Sigmoid colon (tissue), 4 donors: Measurements from ENCODE around the gene ESRRA.

Experiments used
- EP300 ChIP-seq, 4 donors: sonication (generic); formaldehyde crosslinking; IDR thresholded peaks; one replicate each; pipeline ENCODE4 v1.6.1; 2017; ENCODE audit warnings: antibody characterized with exemption in 4 of 4
- POLR2A ChIP-seq, 2 donors: fragments of 450-650 bp; IDR thresholded peaks; one replicate each; pipeline ENCODE4 v1.6.1; 2016; ENCODE audit warnings: antibody characterized with exemption in 2 of 2, mild to moderate bottlenecking in 2 of 2, moderate library complexity in 2 of 2
- POLR2AphosphoS5 ChIP-seq, 4 donors: sonication (generic); formaldehyde crosslinking; IDR thresholded peaks; one replicate each; pipeline ENCODE4 v1.6.1; 2017; ENCODE audit warnings: antibody characterized with exemption in 4 of 4
- TF ChIP-seq, protein P1 (sequence below), 4 experiments: fragments of 450-650 bp in 3 of 4; fragments of 200-600 bp in 1 of 4; IDR thresholded peaks; one replicate each; pipeline ENCODE4 v1.5.1; 2016 to 2019; ENCODE audit warnings: antibody characterized with exemption in 4 of 4, mild to moderate bottlenecking in 3 of 4, moderate library complexity in 2 of 4

DNA sequence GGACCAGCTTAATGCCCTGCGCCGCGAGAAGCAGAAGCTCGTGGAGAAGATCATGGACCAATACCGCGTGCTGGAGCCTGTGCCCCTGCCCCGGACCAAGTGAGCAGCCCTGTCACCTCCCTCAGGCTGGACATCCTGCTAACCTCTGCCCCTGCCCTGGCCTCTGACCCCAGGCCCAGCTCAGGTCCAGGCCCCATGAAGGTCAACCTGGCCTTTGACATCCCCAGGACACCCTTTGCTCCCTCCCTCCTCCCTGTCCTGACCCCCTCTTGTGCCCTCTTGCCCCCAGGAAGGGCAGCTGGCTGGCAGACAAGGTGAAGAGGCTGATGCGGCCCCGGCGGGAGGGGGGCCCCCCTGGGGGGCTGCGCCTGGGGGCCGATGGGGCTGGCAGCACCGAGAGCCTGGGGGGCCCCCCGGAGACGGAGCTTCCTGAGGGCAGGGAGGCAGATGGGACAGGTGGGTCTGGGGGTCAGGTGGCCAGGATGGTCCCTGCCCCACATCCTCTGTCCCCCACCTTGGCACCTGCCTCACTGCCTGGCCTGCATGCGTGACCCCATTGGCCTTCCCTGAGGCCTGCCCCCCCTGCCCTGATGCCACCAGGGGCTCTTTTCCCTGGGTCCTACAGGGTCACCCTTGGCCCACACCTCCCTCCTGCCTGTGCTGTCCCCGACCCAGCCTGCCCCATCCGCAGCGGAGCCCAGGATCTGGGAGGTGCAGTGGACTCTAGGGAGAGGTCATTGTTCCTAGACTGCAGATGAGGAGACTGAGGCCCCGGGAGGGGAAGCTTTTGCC lies 48.6 kb downstream of the ESRRA start:
- TF ChIP-seq EP300 (IDR thresholded peaks at IDR 0.05) (no peak), POLR2AphosphoS5 (IDR thresholded peaks at IDR 0.05) (no peak), POLR2A (IDR thresholded peaks at IDR 0.05) (no peak)
- TF ChIP-seq, protein P1, sequence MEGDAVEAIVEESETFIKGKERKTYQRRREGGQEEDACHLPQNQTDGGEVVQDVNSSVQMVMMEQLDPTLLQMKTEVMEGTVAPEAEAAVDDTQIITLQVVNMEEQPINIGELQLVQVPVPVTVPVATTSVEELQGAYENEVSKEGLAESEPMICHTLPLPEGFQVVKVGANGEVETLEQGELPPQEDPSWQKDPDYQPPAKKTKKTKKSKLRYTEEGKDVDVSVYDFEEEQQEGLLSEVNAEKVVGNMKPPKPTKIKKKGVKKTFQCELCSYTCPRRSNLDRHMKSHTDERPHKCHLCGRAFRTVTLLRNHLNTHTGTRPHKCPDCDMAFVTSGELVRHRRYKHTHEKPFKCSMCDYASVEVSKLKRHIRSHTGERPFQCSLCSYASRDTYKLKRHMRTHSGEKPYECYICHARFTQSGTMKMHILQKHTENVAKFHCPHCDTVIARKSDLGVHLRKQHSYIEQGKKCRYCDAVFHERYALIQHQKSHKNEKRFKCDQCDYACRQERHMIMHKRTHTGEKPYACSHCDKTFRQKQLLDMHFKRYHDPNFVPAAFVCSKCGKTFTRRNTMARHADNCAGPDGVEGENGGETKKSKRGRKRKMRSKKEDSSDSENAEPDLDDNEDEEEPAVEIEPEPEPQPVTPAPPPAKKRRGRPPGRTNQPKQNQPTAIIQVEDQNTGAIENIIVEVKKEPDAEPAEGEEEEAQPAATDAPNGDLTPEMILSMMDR (IDR thresholded peaks at IDR 0.05) = no peak
